Astrocyte of the hippocampus (primary cell): Measurements from ENCODE around the gene LRRC28.

ENCODE experiments used
- DNase-seq: peaks from one replicate; pipeline ENCODE4 v3.0.0; 2011; ENCODE audit warnings: low read depth, low spot score

LRRC28 gene

DNA sequence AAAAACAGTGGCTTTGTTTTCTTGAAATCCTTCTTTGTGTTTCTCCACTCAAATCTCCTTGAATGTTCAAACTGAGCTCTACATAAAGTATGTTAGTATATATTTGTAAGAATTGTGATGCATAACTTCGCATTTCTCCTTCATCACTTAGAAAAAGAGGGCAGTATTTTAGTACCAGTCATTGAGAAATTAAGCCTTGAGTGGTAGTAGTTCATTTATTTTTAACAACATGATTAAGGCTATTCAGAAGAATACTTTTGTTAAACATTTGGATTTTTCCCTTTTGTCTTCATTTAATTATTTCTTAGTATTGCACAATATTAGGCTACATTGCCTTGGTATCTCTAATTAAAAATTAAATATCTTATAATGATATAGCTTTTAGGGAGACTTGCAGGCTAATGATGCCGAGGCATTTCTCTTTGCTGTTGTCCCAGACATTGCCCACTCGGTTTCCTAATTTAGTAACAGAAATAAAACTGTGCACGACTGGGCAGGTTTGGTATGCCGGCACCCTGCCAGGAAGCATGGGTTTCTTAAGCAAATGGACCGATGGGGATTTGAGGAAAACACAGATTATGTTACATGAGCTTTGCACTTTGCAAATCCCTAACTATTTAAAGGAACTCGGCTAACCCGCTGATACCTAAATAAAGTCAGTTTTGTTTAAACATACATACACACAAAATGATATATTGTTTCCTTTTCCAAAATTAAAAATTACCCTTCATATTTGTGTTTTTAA, 54.7 kb downstream of the LRRC28 start:
- peak; percentile 94 for DNase-seq

DNA sequence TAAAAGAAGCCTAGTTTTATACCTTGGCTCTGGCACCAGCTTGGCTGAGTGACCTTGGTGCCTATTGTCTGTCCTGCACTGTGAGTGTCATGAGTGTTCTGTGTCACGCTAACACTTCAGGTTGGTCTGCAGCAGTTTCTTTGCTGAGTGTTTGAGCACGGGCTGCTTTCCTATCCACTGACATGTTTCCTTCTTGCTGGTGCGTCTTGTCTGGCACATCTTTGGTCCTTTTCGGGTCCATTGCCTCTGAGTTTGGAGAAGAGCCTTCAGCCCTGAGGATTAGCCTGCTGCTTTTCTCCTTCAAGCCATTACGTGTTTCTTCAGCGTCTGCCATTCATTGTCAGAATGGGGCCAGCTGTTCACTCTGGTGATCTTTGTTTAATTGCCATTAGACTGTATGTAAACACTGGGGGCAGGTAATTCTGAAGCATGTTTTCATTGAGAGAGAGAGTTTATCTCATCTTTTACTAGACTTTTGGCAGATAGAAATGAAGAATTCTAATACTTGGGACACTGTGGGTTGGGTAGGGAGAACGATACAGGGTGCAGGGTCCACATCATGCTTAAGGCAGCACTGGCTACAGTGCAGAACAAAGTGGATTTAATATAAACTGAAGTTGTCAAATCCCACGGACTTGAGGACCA, 55.5 kb downstream of the LRRC28 start:
- peak; percentile 44 for DNase-seq

DNA sequence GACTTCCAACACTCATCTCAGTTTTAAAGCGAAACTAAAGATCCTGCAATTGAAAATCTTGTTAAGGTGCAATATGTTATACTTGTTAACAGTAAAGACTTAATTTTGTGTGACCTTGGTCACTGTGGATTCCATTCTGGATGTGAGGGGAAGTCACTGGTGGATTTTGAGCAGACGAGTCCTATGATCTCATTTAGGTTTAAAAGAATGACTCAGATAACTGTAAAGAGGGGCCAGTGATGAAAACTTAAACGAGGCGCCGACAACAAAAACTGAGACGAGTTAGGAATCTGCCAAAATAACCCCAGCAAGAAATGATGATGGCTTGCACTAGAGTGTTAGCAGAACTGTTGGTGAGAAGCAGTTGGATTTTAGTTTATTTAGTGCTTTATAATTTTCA, 56.5 kb downstream of the LRRC28 start:
- DNase-seq: no peak

DNA sequence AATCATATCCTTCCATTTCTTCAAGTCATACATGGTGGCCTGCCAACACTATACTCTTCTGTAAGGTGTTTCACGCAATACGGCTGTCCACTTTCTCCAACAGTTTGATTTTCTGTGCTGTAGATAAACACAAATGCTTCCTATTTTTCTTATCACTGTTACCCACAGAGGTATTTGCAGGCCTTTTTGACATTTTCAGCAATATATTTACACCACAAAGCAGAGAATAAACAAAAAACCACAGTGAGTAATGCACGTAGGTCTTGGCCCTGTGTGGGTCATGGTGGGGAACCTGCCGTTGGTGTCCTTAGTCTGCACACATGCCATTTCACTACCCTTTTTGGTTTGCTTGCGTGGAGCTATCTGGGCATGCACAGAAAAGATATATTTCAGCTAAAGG, 59.5 kb downstream of the LRRC28 start:
- no peak for DNase-seq

DNA sequence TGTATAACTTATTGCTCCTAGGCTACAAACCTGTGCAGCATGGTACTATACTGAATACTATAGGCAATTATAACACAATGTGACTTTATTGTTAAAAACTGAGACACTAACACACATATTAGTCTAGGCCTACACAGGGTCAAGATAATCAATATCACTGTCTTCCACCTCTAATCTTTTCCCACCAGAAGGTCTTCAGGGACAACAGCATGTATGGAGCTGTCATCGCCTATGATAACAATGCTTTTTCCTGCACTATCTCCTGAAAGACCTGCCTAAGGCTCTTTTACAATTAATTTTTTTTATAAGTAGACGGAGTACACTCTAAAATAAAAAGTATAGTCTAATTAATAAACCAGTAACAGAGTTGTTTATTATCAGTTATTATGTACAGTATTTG, 60.9 kb downstream of the LRRC28 start:
- no peak for DNase-seq

DNA sequence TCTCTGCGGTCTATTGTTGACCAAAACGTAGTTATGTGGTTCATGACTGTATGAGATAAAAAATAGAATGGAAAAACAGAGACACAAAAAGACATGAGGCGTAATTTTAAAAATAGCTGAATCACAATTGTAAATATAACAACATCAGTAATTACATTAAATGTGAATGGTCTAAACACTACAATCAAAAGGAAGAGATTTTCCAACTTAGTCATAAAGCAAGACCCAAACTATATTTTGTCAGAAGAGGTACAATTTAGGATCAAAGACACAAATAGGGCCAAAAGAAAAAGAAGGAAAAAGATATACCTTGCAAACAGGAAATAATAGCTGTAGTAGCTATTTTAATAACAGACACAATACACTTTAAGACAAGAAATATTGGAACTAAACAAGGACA, 61.5 kb downstream of the LRRC28 start:
- no peak for DNase-seq

DNA sequence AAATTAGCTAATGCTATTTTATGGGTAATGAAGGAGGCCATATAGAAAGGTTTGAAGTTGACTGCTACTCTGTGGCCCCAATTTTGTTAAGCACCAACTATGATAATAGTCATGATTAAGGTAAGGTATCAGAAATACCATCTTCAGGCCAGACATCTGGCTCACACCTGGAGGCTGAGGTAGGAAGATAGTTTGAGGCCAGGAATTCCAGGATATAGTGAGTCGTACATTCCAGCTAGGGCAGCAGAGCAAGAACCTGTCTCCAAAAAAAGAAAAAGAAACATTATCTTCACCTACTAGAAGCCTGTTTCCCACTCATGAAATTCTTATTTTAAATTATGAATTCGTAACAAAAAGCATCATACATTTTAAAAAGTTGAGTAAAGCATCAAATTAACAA, 64.4 kb downstream of the LRRC28 start:
- DNase-seq: no peak

DNA sequence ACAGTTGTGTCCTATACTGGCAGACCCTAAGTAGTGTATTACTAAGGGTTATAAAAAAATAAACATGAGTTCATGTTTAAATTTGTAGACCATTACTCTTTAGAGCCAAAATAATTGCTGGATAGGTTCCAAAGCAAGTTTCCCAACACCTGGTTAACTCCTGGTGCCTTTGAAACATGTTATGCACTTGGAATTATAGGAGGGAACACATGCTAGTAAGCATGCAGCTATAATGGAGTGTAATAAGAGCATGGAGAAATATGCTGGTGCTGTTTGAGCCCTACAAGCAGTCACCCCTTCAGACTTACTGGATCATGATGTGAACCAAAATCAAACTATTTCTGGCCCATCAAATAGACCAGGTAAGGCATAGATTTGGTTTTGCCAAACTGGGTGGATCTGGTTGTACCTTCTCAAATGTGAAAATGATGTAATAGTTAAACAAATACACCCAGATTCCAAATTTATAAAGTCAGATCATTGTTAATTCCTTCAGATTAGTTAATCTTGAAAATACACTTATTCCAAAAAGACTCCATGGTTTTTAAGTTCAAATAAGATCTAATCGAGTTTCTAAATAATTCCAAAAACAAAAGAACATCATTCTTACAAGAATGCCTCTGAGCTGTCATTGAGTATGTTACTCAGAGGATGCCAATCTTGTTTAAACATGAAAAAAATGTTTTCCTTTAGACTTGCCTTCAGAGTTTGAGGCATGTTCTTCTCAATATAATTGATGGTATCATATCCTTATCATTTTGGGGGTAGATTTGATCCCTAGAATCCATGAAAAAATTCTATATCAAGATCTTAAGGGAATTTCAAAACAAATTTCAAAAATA, 69.3 kb downstream of the LRRC28 start:
- no peak for DNase-seq

DNA sequence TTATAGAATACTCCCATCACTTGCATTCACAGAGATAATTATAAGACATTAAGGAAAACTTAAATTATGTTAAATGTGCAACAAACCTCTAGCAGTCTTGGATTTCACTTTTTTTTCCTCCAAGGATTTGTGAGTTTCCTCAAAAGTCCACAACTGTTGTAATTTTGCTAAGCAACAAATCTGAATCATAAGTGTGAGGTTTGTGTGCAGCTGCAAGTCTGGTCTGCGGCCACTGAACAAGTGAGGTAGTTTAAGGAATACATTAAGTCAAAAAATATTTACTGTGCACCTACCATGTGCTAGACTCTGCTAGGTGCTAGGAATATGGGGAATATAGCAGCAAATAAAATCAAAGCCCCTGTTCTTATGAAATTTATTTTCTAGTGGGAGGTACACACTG, 70.2 kb downstream of the LRRC28 start:
- DNase-seq: no peak

DNA sequence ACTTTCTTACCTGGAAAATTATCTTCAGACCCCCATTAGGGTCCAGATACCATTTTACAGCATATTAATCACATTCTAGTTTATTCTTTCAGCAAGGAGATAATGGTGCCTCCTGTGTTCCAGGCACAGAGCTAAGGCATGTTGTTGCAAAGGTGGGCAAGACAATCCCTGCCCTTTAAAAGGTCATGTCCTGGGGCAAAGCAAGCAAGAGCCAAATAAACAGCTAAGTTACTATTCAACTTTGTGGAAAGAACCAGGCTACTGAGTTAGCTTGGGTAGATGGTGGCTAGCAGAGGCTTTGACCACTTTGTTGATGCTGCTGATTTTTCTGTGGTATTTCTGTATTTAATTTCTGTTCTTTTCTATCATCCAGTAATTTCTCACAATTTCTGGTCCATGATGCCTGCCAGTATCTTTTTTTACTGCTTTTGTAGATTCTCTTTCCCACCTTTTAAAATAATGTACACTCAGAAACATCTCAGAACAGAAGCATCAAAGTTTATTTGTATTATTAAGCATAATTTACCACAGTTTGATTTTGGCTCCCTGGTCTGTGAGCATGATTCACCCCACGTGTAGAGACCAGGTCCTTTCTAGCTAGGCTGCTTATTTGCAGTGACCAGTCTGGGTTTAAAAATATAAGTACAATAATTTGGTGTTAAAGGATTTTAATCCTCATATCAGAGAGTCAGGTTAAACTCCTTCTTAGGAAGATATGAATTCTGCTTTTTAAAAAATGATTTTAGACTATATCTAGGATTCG, 71.5 kb downstream of the LRRC28 start:
- no peak for DNase-seq

DNA sequence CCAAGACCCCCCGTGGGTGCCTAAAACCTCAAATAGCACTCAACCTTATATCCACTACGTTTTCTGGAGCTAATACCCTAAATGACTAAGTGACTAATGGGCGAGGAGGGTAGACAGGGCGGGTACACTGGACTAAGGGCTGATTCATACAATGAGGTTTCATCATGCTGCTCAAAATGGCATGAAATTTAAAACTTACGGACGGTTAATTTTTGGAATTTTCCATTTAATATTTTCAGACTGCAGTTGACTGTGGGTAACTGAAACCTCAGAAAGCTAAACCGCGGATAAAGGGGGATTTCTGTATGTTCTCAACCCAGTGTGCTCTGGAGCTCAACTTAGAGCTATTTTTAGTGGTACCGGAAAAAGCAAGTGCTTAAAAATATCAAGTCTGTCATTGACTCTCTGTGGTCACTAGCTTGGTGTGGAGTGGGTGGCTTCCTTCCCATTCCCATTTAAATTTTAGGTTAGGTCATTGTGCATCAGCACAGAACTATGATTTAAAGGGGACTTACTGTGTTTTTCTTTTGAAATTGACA, 72.9 kb downstream of the LRRC28 start:
- DNase-seq: peak; percentile 80

DNA sequence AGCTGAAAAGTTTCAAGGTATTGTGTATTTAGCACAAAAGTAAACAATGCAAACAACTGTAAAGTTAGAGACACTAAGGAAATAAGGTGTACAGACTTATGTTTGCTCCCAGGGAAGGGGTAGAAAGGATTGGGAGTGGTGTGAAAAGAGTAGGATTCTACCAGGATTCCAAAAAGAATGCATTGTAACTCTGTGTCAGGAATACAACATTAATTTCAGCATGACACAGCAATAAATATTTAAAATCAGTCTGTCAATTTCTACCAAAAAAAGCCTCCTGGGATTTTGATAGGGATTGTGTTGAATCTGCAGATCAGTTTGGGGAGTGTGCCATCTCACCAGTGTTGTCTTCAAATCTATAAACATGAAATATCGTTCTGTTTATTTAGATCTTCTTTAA, 73.4 kb downstream of the LRRC28 start:
- DNase-seq: no peak

DNA sequence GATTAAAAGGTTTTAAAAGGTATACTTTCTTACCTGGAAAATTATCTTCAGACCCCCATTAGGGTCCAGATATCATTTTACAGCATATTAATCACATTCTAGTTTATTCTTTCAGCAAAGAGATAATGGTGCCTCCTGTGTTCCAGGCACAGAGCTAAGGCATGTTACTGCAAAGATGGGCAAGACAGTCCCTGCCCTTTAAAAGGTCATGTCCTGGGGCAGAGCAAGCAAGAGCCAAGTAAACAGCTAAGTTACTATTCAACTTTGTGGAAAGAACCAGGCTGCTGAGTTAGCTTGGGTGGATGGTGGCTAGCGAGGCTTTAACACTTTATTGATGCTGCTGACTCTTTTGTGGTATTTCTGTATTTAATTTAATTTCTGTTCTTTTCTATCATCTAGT, 75.0 kb downstream of the LRRC28 start:
- no peak for DNase-seq

DNA sequence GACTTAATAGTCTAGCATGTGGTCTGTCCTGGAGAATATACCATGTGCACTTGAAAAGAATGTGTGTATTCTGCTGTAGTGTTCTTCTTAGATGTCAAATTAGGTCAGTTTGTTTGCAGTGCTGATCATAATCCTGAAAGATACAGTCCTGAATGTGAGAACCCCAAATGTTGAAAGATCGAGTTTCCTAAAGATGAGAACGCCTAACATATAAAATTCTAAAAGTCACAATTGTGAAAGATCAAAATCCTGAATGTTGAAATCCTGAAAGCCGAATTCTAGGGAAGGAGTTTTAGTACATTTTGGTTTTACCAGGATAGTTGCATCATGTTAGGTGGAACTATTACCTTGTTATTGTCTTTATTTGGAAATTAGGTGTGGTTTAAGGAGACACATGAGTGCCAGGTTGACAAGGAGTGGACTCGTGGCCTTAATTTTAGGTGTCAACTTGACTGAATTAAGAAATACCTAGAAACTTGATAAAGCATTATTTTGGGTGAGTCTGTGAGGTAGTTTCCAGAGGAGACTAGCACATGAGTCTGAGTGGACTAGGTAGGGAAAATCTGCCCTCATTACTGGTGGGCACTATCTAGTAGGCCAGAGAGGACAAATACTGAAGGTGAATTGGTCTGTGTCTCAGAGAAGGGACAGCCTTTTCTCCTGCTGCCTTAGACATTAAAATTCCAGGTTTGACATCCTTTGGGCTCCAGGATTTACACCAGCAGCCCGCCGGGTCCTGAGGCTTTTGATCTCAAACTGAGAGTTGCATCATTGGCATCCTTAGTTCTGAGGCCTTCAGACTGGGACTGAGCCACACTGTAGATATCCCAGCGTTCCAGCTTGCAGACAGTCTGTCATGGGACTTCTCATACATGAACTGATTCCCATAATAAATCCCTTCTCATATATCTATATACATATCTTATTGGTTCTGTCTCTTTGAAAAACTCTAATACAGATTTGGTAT, 77.1 kb downstream of the LRRC28 start:
- no peak for DNase-seq

DNA sequence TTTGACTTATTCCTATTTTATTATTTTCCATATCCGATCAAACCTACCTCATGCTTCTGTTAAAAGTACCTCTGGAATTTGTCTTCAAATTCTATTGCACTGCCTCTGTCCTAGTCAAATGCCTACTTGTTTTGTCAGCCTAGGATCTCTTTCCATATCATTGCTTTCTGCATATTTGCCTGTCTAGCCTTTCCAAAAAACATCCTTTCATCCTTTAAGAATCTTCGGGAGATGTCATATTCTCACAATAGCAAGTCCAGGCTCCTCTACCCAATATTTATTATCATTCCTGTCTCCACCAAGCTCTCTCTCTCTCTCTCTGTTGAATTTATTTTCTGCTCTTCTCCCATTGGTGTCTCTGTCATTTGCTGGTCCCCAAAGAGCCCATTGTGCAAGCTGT, 80.1 kb downstream of the LRRC28 start:
- DNase-seq: no peak

DNA sequence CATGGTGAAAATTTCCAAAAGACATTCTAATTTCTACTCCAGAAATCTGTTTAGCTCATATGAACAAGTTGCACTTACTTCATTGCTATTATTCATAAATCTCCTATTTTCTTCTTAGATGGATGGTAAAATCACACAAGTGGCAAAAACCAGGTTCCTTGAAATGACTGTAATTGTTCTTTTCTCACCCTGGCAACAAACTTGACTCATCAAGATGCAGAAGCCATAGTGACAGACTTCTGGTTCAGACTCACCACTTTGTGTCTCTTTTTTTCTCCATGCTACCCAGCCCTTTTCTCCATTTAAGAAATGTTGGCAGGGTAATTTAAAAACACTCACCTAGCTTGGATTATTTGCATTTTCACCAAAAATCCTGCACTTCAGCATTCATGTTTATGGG, 82.1 kb downstream of the LRRC28 start:
- DNase-seq: no peak

DNA sequence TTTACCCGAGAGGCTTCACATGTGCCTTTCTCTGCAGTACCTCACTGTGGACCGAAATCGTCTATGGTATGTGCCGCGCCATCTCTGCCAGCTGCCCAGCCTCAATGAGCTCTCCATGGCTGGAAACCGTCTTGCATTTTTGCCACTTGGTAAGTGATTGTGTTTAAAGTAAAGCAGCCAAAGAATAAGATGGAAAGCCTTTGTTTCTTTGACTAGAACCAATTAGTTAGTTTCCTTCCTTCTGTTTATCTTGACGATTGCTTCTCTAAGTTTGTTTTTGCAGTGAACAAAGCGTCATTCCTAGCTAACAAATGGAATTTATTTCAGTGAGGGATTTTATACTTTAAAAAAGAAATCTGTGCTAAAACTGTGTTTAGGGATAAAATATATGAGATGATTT, 82.7 kb downstream of the LRRC28 start:
- no peak for DNase-seq

DNA sequence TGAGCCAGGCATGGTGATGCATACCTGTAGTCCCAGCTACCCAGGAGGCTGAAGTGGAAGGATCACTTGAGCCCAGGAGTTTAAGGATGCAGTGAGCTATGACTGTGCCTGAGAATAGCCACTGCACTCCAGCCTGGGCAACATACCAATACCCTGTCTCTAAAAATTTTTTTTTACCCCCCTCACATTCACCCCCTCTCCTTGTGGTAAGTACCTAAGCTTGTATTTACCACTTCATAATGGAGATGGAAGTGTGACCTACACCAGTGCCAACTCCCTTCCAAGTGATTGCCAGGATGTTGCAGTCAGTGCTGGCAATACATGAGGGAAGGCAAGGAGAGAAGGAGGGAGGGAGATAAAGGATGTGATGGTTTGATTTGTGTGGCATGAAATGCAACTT, 84.2 kb downstream of the LRRC28 start:
- DNase-seq: no peak

DNA sequence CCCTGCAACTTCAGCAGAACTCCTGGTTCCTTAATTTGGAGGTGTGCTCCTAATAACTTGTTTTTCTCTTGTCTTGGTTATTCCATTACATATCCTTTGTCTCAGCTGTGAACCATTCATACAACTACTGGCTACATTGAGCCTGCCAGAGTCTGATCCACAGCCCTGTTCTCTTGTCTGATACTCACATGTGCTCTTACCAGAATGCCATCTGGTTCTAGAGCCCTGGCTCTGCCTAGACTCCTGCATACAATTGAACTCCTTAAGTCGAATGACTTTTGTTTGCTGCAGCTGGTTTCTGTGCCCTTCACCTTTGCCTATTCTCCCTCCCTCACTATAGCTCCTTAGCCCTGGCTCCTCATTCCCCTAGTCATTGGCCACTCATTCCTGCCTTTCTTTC, 85.5 kb downstream of the LRRC28 start:
- no peak for DNase-seq

DNA sequence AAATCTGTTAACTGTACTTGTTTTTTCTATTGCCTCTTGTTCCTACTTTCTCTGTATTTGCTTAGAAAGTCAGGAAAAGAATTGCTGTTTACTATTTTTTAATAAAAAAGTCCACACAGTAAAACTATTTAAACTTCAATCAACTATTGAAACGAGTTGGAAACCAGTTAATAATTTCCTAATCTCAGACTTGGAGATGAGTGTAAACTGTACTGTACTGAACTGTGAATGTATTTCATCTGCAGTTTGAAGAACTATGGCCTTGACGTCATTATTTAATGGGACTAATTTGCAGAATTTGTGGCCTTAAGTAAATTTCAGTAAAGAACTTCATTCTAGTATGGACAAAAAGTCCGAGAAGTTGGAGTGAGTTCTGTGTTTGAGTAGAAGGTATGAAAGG, 89.1 kb downstream of the LRRC28 start:
- DNase-seq: no peak

DNA sequence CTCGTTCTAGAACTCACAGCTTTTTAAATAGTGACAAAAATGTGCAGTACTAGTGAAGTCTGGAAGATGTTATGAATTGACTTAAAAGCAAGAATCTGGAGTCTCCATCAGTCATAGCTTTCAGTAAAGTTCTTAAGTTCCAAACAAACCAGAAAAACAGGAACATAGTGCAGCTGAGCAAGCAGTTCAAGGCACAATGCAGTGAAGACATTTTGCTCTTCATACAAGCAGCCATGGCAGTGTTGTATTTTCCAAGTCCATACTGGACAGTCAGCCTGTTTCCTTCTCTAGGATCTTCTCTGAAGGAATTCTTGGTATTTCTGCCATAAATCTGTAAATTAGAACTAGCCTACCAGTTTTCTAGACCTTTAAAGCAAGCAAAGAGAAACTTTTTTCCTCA, 90.5 kb downstream of the LRRC28 start:
- DNase-seq: no peak
